GM12873 (cell line): Measurements from ENCODE around the gene VEGFD.

Source experiments
- CTCF ChIP-seq: IDR thresholded peaks from 2 replicates; pipeline ENCODE4 v1.5.1; 2012; ENCODE audit warnings: low read depth, mild to moderate bottlenecking, moderate library complexity, low read length, control low read depth; ENCODE audit not compliant: insufficient read depth; ENCODE audit errors: missing control alignments

Gene VEGFD

DNA sequence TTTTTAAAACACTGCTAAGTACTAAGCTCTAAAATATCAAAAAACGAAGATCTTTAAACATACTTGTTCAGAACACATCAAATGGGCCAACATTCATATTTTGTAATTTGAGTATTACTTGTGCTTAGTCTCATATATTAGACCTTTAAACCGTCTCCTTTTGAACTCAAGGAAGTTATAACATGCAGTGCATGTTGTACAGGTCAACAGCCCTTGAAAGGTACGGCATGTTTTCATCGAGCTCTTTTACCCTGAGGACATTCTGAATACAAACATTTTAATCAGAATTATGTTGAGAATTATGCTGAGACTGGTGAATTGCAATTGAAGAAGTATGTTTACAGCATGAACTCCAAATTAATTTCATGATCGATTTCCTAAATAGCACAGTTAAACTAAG is 61.7 kb downstream of the VEGFD start:
- TF ChIP-seq CTCF = no peak

GRCh38 chrX:15322072-15322471 is 62.1 kb downstream of the VEGFD start:
- TF ChIP-seq CTCF = no peak

DNA sequence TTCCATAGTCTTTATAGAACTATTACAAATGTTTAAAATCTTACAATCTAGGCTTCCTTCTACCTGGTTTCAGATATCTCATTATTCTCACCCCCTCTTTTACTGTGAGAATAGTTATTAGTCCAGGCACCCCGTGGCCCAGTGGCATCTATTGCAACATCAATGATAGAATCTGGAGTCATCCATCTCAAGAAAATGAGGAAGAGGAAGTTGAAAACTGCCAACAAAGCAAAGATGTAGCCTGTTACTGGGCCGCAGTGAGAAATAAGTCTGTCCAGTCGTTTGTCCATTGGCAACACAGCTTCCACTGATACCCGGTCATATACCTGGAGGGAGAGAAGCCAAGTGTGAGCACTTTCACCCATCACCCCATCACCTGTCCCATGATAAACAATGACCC is 62.8 kb downstream of the VEGFD start:
- no peak for TF ChIP-seq CTCF

- no peak for TF ChIP-seq CTCF
These were observed 63.9 kb downstream of the VEGFD start for GRCh38 chrX:15320297-15320696.

- no peak for TF ChIP-seq CTCF
These were observed 65.1 kb downstream of the VEGFD start for GRCh38 chrX:15319075-15319474.

GRCh38 chrX:15315509-15315908 is 68.7 kb downstream of the VEGFD start, which contains the start of gene ASB11:
TSS of gene ASB11 (minus strand) at chrX:15315640. CDS start at chrX:15315605, 35 bp downstream.
- no peak for TF ChIP-seq CTCF

GRCh38 chrX:15314472-15314871 is 69.7 kb downstream of the VEGFD start:
- TF ChIP-seq CTCF = no peak
